ENCODE measurements around the gene PCK2. TPM values are rescaled to one million over a fixed set of nuclear protein-coding genes. Genes with fewer than 3 reads are reported as not detected.
"Not testable (repeated sequence)": the region's sequence is repeated elsewhere in the genome, so short reads cannot be mapped to it uniquely, and the experiment has no call there.

PCK2 gene
- total RNA-seq (21.0 TPM), polyA plus RNA-seq (10 to 100 TPM; 26.3 to 32.2 (median 27.8) TPM)

DNA sequence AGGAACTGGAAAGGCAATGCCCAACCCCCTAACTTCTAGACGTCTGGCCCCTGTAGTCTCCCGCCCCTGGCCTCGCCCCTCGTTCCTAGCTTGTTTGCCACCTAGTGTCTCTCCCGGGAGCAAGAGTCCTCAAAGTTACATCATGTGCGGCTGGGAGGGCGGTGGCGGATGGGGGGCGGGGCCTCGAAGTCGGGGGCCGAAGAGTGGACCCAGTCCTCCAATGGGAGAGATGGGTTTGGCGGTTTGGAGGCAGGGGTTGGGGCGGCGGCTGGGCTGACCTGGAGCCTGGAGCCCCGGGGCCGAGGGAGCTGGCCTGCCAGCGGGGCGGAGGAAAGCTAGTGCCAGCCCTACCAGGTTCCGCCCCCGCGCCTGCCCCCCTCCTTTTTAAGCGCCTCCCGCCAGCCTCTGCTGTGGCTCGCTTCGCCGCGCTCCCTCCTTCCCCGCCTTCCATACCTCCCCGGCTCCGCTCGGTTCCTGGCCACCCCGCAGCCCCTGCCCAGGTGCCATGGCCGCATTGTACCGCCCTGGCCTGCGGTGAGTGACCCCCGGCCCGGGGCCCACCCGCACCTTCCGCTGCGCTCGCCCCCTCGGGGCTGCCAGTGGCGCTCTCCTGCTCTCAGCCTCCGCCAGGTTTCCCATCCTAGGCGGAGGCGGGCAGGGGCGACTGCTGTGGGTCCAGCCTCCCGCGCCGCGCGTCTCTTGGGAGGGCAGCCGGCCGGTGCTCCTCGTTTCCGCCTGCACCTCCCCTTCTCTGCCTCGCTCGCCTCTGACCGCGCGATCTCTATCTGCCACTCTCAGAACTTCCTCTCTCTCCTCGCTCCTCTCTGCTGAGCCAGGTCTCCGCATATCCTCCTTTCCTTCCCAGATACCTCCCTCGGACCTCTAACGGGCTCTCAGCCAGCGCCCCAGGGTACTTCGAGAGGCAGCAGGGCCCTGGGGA is at the start of gene PCK2:
TSS of gene PCK2 (plus strand) at position 411 of the 940 bp plus-strand sequence. CDS start at position 506, 95 bp downstream.
- Histone ChIP-seq H3K9me3 (ENCODE audit: control insufficient read depth in 2 of 2, low read length in 2 of 2) (no peaks in the 10 kb centered on the region), H3K4me1 (ENCODE audit: control insufficient read depth, insufficient read depth, low read length, poor library complexity, severe bottlenecking) (peaks cover 25% of the 10 kb centered on the region), H3K27me3 (ENCODE audit: control insufficient read depth, insufficient read depth, low read length) (no peaks in the 10 kb centered on the region), H3K4me3 (ENCODE audit: low read depth, low read length) (peak within 1 kb of the TSS; percentile 82), H3K27ac (ENCODE audit: insufficient read depth, low read length, poor library complexity, severe bottlenecking) (peak within 1 kb of the TSS; percentile 86), H3K36me3 (ENCODE audit: control insufficient read depth, insufficient read depth, low read length) (peaks cover 14% of the 10 kb centered on the region)
- peak within 1 kb of the TSS; percentile 89 to 99 (median 99) for H3K4me3 Mint-ChIP-seq
- peaks cover 8 to 41% (median 25%) of the 10 kb centered on the region in 4 donors for H3K4me1 Mint-ChIP-seq
- no peaks in the 10 kb centered on the region for H3K9me3 Mint-ChIP-seq
- DNase-seq (peak; percentile 52 to 84 (median 76)), ATAC-seq (ENCODE audit: low read depth in 2 of 2) (peak; percentile 71 to 76)
- H3K27me3 Mint-ChIP-seq = no peaks in the 10 kb centered on the region
- peaks cover 4% of the 10 kb centered on the region for H3K36me3 Mint-ChIP-seq
- peak within 1 kb of the TSS; percentile 96 to 99 (median 97) for H3K27ac Mint-ChIP-seq

DNA sequence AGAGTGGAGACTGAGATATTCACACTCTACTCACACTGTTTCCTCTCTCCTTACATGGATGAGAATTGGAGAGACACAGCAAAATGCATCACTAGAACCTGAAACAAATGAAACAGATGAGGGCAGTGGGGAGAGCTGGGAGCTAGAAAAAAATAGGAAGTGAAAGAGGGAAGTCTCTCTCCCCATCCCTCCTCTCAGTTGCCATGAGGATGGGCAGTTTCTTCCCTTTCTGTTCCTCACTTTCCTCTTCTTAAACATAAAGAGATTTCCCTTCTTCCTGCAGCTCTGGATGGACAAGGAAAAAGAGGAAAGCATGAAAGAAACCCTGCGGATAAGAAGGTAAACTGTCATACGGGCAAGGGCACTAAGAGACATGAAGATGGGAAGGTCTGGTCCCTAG is 45.1 kb upstream of the PCK2 start:
- H3K9me3 Mint-ChIP-seq; H3K27me3 ChIP-seq (ENCODE audit: control insufficient read depth, insufficient read depth, low read length); ATAC-seq (ENCODE audit: low read depth in 2 of 2); H3K36me3 Mint-ChIP-seq; H3K27ac Mint-ChIP-seq; DNase-seq; H3K9me3 ChIP-seq (ENCODE audit: control insufficient read depth in 2 of 2, low read length in 2 of 2); H3K27ac ChIP-seq (ENCODE audit: insufficient read depth, low read length, poor library complexity, severe bottlenecking); H3K4me3 ChIP-seq (ENCODE audit: low read depth, low read length); H3K36me3 ChIP-seq (ENCODE audit: control insufficient read depth, insufficient read depth, low read length): not testable (repeated sequence)
- Mint-ChIP-seq H3K4me3 (peak overlapping the region in 1 of 4 donors; percentile 5), H3K4me1 (peaks cover 0 to 17% (median 8%) of the 10 kb centered on the region in 4 donors), H3K27me3 (peaks cover 54% of the 10 kb centered on the region)
- H3K4me1 ChIP-seq (ENCODE audit: control insufficient read depth, insufficient read depth, low read length, poor library complexity, severe bottlenecking) = peaks cover 14% of the 10 kb centered on the region

DNA sequence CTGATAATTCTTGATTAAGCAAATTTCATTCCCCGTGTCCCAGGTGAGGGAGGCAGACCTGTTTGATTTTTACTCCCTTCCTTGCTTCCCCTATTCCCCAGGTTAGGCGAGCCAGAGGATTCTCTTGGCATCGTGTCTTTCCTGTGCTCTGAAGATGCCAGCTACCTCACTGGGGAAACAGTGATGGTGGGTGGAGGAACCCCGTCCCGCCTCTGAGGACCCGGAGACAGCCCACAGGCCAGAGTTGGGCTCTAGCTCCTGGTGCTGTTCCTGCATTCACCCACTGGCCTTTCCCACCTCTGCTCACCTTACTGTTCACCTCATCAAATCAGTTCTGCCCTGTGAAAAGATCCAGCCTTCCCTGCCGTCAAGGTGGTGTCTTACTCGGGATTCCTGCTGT is 43.4 kb upstream of the PCK2 start:
- H3K9me3 Mint-ChIP-seq; H3K27ac ChIP-seq (ENCODE audit: insufficient read depth, low read length, poor library complexity, severe bottlenecking); H3K27me3 ChIP-seq (ENCODE audit: control insufficient read depth, insufficient read depth, low read length); H3K9me3 ChIP-seq (ENCODE audit: control insufficient read depth in 2 of 2, low read length in 2 of 2); H3K4me3 ChIP-seq (ENCODE audit: low read depth, low read length); ATAC-seq (ENCODE audit: low read depth in 2 of 2); H3K36me3 Mint-ChIP-seq; DNase-seq; H3K36me3 ChIP-seq (ENCODE audit: control insufficient read depth, insufficient read depth, low read length): not testable (repeated sequence)
- Mint-ChIP-seq H3K27ac (peak overlapping the region in 2 of 3 donors; percentile 63 to 89), H3K27me3 (peaks cover 58% of the 10 kb centered on the region), H3K4me1 (peaks cover 0 to 17% (median 8%) of the 10 kb centered on the region in 4 donors), H3K4me3 (peak overlapping the region; percentile 76 to 92 (median 82))
- H3K4me1 ChIP-seq (ENCODE audit: control insufficient read depth, insufficient read depth, low read length, poor library complexity, severe bottlenecking) = peaks cover 14% of the 10 kb centered on the region

DNA sequence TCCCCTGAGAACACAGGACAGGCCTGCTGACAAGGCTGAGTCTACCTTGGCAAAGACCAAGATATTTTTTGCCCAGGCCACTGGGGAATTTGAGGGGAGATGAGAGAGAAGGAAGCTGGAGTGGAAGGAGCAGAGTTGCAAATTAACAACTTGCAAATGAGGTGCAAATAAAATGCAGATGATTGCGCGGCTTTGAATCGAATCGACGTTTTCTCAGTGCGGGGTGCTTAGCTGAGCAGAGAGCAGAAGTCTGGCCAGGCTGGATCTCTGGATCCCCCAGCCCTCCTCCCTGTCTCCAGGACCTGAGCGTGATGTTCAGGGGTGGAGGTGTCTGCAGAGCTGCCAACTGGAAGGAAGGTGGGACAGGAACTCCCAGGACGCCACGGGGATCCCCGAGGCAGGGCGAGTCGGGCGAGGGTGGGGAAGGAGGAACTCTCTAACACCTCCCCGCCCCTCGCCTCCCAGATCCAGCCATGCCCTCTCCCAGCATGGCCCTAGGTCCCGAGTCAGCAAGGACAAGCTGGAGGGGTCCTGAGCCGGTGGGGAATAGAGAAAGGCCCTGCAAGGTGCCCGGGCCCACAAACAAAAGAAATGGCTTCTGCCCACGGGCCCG is 42.8 kb upstream of the PCK2 start:
- peak overlapping the region; percentile 76 to 92 (median 82) for H3K4me3 Mint-ChIP-seq
- H3K36me3 Mint-ChIP-seq = no peaks in the 10 kb centered on the region
- peaks cover 52% of the 10 kb centered on the region for H3K27me3 Mint-ChIP-seq
- Histone ChIP-seq H3K36me3 (ENCODE audit: control insufficient read depth, insufficient read depth, low read length) (no peaks in the 10 kb centered on the region), H3K9me3 (ENCODE audit: control insufficient read depth in 2 of 2, low read length in 2 of 2) (no peaks in the 10 kb centered on the region), H3K27ac (ENCODE audit: insufficient read depth, low read length, poor library complexity, severe bottlenecking) (no peak overlapping the region), H3K27me3 (ENCODE audit: control insufficient read depth, insufficient read depth, low read length) (peaks cover 5% of the 10 kb centered on the region), H3K4me1 (ENCODE audit: control insufficient read depth, insufficient read depth, low read length, poor library complexity, severe bottlenecking) (peaks cover 14% of the 10 kb centered on the region), H3K4me3 (ENCODE audit: low read depth, low read length) (no peak overlapping the region)
- DNase-seq (no peak), ATAC-seq (ENCODE audit: low read depth in 2 of 2) (no peak)
- peak overlapping the region in 2 of 3 donors; percentile 63 to 89 for H3K27ac Mint-ChIP-seq
- H3K9me3 Mint-ChIP-seq = peaks cover 0 to 2% (median 0%) of the 10 kb centered on the region in 7 donors
- peaks cover 0 to 17% (median 8%) of the 10 kb centered on the region in 4 donors for H3K4me1 Mint-ChIP-seq

DNA sequence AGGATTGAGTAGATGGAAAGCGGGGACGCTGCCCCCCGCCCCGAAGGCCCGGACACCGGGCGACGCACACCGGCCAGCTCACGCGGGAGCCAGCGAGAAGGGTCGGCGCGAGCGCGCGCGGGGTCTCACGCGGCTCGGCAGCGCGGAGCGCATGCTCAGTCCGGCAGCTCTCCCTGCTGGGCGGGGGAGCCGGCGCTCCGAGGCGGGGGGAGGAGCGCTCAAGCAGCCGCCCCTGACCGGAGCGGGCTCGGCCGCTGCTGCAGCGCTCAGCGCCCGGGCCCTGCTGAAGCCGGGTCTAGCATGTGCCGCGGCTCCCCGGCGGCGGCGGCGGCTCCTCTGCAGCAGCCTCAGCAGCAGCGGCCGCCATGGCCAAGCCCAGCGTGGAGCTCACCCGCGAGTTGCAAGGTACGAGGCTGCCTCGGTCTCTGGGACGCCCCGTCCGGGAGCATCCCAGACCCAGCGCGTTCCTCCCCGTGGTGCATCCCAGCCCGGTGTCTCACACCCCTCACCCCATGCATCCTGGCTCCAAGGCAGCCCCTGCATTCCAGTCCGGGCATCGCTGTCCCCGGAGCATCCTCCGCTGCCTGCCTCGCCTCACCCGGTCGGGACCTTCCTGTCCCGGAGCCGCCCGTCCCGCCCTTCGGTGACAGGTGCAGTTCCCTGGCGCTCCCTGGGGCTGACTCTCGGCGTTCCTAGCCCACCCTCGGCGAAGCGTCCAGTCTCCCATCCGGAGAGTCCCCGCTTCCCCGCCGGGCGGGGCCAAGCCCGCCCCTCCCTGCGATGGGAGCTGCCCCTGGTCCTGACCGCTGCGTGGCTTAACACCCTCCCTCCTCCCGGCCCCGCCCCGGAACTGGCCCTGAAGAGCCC is 42.1 kb upstream of the PCK2 start, which contains the start of gene CARMIL3:
TSS of gene CARMIL3 (plus strand) at position 221 of the 867 bp plus-strand sequence. CDS start at position 366, 145 bp downstream.
- Mint-ChIP-seq H3K4me1 (peaks cover 0 to 17% (median 8%) of the 10 kb centered on the region in 4 donors), H3K27ac (peak within 1 kb of the TSS in 2 of 3 donors; percentile 63 to 89), H3K27me3 (peaks cover 48% of the 10 kb centered on the region), H3K36me3 (no peaks in the 10 kb centered on the region), H3K4me3 (peak within 1 kb of the TSS; percentile 84 to 92 (median 90)), H3K9me3 (peaks cover 0 to 2% (median 0%) of the 10 kb centered on the region in 7 donors)
- no peak within 1 kb of the TSS for H3K27ac ChIP-seq (ENCODE audit: insufficient read depth, low read length, poor library complexity, severe bottlenecking)
- no peaks in the 10 kb centered on the region for H3K36me3 ChIP-seq (ENCODE audit: control insufficient read depth, insufficient read depth, low read length)
- ATAC-seq (ENCODE audit: low read depth in 2 of 2) = peak; percentile 62 to 67
- H3K4me3 ChIP-seq (ENCODE audit: low read depth, low read length) = no peak within 1 kb of the TSS
- peaks cover 14% of the 10 kb centered on the region for H3K4me1 ChIP-seq (ENCODE audit: control insufficient read depth, insufficient read depth, low read length, poor library complexity, severe bottlenecking)
- peaks cover 5% of the 10 kb centered on the region for H3K27me3 ChIP-seq (ENCODE audit: control insufficient read depth, insufficient read depth, low read length)
- peak; percentile 46 to 55 (median 55) for DNase-seq
- H3K9me3 ChIP-seq (ENCODE audit: control insufficient read depth in 2 of 2, low read length in 2 of 2) = no peaks in the 10 kb centered on the region

DNA sequence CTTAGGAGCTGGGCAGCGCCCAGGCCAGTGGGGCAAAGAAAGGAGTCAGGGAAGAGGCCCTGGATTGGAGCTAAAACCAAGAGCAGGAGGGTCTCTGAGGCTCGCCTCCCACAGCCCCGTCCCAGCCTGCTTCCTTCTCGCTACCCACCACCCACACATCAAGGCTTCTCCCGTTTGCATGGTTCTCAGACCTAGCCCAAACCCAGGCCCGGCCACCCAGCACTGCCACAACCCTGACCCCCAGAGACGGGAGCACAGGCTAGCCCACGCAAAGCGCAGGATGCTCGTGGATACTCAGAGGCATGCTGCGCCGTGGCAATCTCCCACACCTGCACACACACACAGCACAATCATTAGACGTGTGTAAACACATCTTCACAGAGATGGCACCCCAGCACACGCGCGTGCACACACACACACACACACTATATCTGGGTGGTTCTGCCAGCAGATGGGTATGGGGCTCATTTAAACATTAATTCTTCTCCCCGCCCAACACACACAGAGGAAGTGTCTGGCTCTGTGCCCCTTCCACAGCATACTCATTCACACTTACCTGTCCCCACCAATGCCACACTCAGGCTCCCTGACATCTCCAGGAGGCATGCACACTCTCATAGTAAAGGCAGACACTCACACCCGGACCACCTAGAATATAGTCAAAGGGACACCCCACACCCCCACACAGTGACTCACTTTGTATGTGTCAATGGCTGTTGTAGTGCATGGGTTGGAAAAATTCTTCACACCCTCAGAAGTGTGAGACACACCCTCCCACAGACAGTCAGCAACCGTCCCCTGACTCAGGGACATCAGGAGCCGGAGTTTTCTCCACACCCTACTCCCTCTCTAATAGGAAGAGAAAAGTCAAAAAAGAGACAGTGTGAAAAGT is 41.2 kb upstream of the PCK2 start:
- no peak overlapping the region for H3K27ac Mint-ChIP-seq
- H3K9me3 Mint-ChIP-seq = peaks cover 0 to 2% (median 0%) of the 10 kb centered on the region in 7 donors
- peak overlapping the region; percentile 83 to 90 (median 86) for H3K4me3 Mint-ChIP-seq
- H3K4me1 ChIP-seq (ENCODE audit: control insufficient read depth, insufficient read depth, low read length, poor library complexity, severe bottlenecking) = peaks cover 14% of the 10 kb centered on the region
- H3K36me3 Mint-ChIP-seq = no peaks in the 10 kb centered on the region
- H3K27ac ChIP-seq (ENCODE audit: insufficient read depth, low read length, poor library complexity, severe bottlenecking) = no peak overlapping the region
- no peak overlapping the region for H3K4me3 ChIP-seq (ENCODE audit: low read depth, low read length)
- no peaks in the 10 kb centered on the region for H3K36me3 ChIP-seq (ENCODE audit: control insufficient read depth, insufficient read depth, low read length)
- H3K27me3 ChIP-seq (ENCODE audit: control insufficient read depth, insufficient read depth, low read length) = peaks cover 5% of the 10 kb centered on the region
- no peak for ATAC-seq (ENCODE audit: low read depth in 2 of 2)
- H3K9me3 ChIP-seq (ENCODE audit: control insufficient read depth in 2 of 2, low read length in 2 of 2) = no peaks in the 10 kb centered on the region
- DNase-seq = no peak
- peaks cover 0 to 17% (median 8%) of the 10 kb centered on the region in 4 donors for H3K4me1 Mint-ChIP-seq
- peaks cover 49% of the 10 kb centered on the region for H3K27me3 Mint-ChIP-seq
